GM21576 (cell line): ENCODE results near the gene FAM236D.
A peak's percentile ranks its signal among the peaks of the same experiment; 100 is the strongest.
"Not testable (repeated sequence)": the region's sequence is repeated elsewhere in the genome, so short reads cannot be mapped to it uniquely, and the experiment has no call there.

Experiments
- ATAC-seq: cut with Tn5 transposase; IDR thresholded peaks from one replicate; pipeline ENCODE4 v1.9.1; 2021; ENCODE audit warnings: mild to moderate bottlenecking, moderate library complexity; ENCODE audit not compliant: unreplicated experiment

Gene FAM236D

GRCh38 chrX:72808110-72808509 is at the start of gene FAM236D:
Gene FAM236D, minus strand, starts transcription at chrX:72808210. Its CDS starts 100 bp downstream, at chrX:72808110.
- ATAC-seq, result not testable (repeated sequence)

GRCh38 chrX:72837532-72837931 is 29.5 kb upstream of the FAM236D start:
- not testable (repeated sequence) for ATAC-seq

- not testable (repeated sequence) for ATAC-seq
Observed at GRCh38 chrX:72830701-72831100, 22.7 kb upstream of the FAM236D start.

GRCh38 chrX:72790390-72790789 is 17.6 kb downstream of the FAM236D start:
- ATAC-seq, result not testable (repeated sequence)

- ATAC-seq, result not testable (repeated sequence)
Observed at GRCh38 chrX:72788142-72788541, 19.9 kb downstream of the FAM236D start.

- ATAC-seq, result not testable (repeated sequence)
Observed at GRCh38 chrX:72783964-72784363, 24.0 kb downstream of the FAM236D start.

GRCh38 chrX:72783365-72783936 is 24.6 kb downstream of the FAM236D start:
- not testable (repeated sequence) for ATAC-seq

- ATAC-seq, result not testable (repeated sequence)
Observed at GRCh38 chrX:72782560-72782959, 25.4 kb downstream of the FAM236D start, which contains the start of gene FAM236B. Gene FAM236B, minus strand, starts transcription at chrX:72782660. Its CDS starts 100 bp downstream, at chrX:72782560.

GRCh38 chrX:72778146-72778545 is 29.9 kb downstream of the FAM236D start:
- ATAC-seq, result not testable (repeated sequence)

GRCh38 chrX:72777467-72777790 is 30.6 kb downstream of the FAM236D start:
- peak; percentile 79 for ATAC-seq

- peak; percentile 74 for ATAC-seq
Observed at GRCh38 chrX:72776653-72777466, 31.1 kb downstream of the FAM236D start, which contains the start of gene DMRTC1B. Gene DMRTC1B, plus strand, starts transcription at chrX:72776890. Its CDS starts 68,246 bp downstream, at chrX:72845136.

- not testable (repeated sequence) for ATAC-seq
Observed at GRCh38 chrX:72760454-72760853, 47.6 kb downstream of the FAM236D start.
